ENCODE results near the gene MYO10. TPM values are rescaled to one million over a fixed set of nuclear protein-coding genes. Genes with fewer than 3 reads are reported as not detected.

Gene MYO10
- total RNA-seq, 2 experiments from 2014 or later: 0.03 to 1.7 TPM

DNA sequence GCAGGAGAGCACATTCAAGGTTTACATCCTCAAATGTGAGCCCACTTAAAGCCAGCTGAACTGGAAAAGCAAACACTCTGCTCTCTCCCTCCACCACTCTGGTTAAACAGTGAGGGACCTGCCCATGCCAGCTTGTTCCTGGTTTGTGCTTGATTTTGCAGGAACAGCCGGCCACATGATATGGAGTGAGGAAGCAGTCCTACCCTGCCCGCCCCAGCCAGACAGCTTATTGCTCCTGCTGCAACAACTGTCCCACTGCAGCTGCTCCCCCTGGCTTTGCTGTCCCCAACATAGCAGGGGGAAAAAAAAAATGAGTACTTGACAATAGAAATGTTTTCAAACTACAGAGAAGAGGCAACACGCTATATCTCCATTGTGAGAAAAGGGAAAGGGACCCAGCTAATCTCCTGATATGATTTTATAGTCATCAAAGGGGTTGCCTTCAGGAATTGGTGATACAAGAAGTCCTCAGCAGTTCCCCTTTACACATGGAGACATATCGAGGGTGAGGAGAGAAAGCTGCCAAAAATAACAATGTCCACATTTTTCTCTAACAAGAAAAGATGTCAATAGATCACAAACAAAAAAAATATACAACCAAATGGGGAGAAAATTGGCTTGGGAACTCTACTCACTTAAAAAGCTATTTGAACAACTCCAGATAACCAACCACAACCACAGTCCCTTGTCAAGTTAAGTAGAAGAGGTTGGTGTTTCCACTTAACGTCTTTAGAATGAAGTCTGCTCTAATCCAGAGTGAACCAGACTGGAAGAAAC lies 4.6 kb downstream of the MYO10 start:
- H3K4me2 ChIP-seq (ENCODE audit: low read length): no peak overlapping the region
- ChIA-PET CTCF (ENCODE audit: unreplicated experiment) (no interaction called here), POLR2A (no interaction called here)
- no peaks in the 10 kb centered on the region for H3K9me2 ChIP-seq (ENCODE audit: insufficient read depth, low read length)
- no peaks in the 10 kb centered on the region for H3K36me3 ChIP-seq (ENCODE audit: insufficient read depth, low read length)
- intact Hi-C loops (cut with micrococcal nuclease; ENCODE audit: unreplicated experiment): no loop called here
- no peaks in the 10 kb centered on the region for H3K4me1 ChIP-seq (ENCODE audit: insufficient read depth, low read length, poor library complexity, severe bottlenecking)
- H3K79me2 ChIP-seq (ENCODE audit: insufficient read depth, low read depth, low read length): no peaks in the 10 kb centered on the region
- no peak for TF ChIP-seq EZH2phosphoT487 (IDR thresholded peaks at IDR 0.05; ENCODE audit: borderline replicate concordance, low read depth, low read length)
- TF ChIP-seq, protein P1, sequence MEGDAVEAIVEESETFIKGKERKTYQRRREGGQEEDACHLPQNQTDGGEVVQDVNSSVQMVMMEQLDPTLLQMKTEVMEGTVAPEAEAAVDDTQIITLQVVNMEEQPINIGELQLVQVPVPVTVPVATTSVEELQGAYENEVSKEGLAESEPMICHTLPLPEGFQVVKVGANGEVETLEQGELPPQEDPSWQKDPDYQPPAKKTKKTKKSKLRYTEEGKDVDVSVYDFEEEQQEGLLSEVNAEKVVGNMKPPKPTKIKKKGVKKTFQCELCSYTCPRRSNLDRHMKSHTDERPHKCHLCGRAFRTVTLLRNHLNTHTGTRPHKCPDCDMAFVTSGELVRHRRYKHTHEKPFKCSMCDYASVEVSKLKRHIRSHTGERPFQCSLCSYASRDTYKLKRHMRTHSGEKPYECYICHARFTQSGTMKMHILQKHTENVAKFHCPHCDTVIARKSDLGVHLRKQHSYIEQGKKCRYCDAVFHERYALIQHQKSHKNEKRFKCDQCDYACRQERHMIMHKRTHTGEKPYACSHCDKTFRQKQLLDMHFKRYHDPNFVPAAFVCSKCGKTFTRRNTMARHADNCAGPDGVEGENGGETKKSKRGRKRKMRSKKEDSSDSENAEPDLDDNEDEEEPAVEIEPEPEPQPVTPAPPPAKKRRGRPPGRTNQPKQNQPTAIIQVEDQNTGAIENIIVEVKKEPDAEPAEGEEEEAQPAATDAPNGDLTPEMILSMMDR (conservative IDR thresholded peaks at IDR 0.05; ENCODE audit: low read length): no peak
- no peak overlapping the region for H3K27ac ChIP-seq (ENCODE audit: low read depth, low read length, poor library complexity, severe bottlenecking)
- DNase-seq (ENCODE audit: low spot score): no peak
- H3K9me3 ChIP-seq (ENCODE audit: low read length): no peaks in the 10 kb centered on the region
- H2AFZ ChIP-seq (ENCODE audit: low read length): no peak overlapping the region
- H4K20me1 ChIP-seq (ENCODE audit: insufficient read depth, low read length): no peaks in the 10 kb centered on the region
- no peak overlapping the region for H3K4me3 ChIP-seq (ENCODE audit: low read depth, low read length, poor library complexity, severe bottlenecking)
- BruUV-seq (replicated peaks): no TSS peak

DNA sequence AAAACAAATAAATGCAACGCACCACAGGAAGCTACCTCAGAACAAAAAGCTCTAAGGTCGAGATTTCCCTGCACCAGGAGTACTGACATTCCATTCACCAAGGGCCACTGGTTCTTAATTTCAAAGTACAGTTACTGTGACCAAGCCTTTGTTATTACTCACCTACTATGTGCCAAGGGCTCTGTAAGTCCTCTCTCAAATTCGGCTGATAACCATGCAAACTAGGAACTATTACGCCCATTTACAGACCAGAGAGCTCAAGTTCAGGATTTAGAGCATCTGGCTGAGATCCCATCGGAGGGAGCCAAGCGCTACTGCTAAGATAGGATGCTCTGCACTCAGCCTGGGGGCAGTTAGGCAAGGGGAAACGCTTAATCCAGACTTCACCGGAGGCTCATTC lies 5.6 kb downstream of the MYO10 start:
- POLR2A ChIA-PET: no interaction called here
- no peaks in the 10 kb centered on the region for H3K79me2 ChIP-seq (ENCODE audit: insufficient read depth, low read depth, low read length)
- no peaks in the 10 kb centered on the region for H4K20me1 ChIP-seq (ENCODE audit: insufficient read depth, low read length)
- TF ChIP-seq, protein P1 (conservative IDR thresholded peaks at IDR 0.05; ENCODE audit: low read length): no peak
- TF ChIP-seq EZH2phosphoT487 (IDR thresholded peaks at IDR 0.05; ENCODE audit: borderline replicate concordance, low read depth, low read length): no peak
- DNase-seq (ENCODE audit: low spot score): no peak
- no peak overlapping the region for H3K27ac ChIP-seq (ENCODE audit: low read depth, low read length, poor library complexity, severe bottlenecking)
- CTCF ChIA-PET (ENCODE audit: unreplicated experiment): no interaction called here
- H3K9me3 ChIP-seq (ENCODE audit: low read length): no peaks in the 10 kb centered on the region
- no peaks in the 10 kb centered on the region for H3K4me1 ChIP-seq (ENCODE audit: insufficient read depth, low read length, poor library complexity, severe bottlenecking)
- no peaks in the 10 kb centered on the region for H3K36me3 ChIP-seq (ENCODE audit: insufficient read depth, low read length)
- no peaks in the 10 kb centered on the region for H3K9me2 ChIP-seq (ENCODE audit: insufficient read depth, low read length)
- H3K4me2 ChIP-seq (ENCODE audit: low read length): no peak overlapping the region
- no TSS peak for BruUV-seq (replicated peaks)
- intact Hi-C loops (cut with micrococcal nuclease; ENCODE audit: unreplicated experiment): no loop called here
- H3K4me3 ChIP-seq (ENCODE audit: low read depth, low read length, poor library complexity, severe bottlenecking): no peak overlapping the region
- H2AFZ ChIP-seq (ENCODE audit: low read length): no peak overlapping the region

DNA sequence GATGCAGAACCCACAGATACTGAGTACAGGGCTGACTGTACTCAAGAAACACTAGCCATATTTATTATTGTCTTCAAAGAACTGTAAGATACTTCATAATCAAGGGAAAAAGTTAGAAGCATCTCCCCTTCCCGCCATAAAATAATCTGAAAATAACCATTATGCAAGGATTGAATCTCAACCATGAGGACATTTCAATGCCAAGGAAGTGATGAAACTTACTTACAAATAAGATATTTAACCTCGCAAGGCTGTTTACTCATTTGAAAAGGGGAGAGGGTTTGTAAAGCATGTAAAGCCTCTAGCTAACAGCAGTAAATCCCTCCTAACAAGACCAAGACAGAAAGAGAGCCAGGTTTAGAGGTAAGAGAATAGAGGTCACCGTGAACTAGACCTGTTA lies 6.3 kb downstream of the MYO10 start:
- no peak overlapping the region for H3K27ac ChIP-seq (ENCODE audit: low read depth, low read length, poor library complexity, severe bottlenecking)
- H3K4me1 ChIP-seq (ENCODE audit: insufficient read depth, low read length, poor library complexity, severe bottlenecking): no peaks in the 10 kb centered on the region
- H3K36me3 ChIP-seq (ENCODE audit: insufficient read depth, low read length): no peaks in the 10 kb centered on the region
- H3K79me2 ChIP-seq (ENCODE audit: insufficient read depth, low read depth, low read length): no peaks in the 10 kb centered on the region
- DNase-seq (ENCODE audit: low spot score): no peak
- intact Hi-C loops (cut with micrococcal nuclease; ENCODE audit: unreplicated experiment): no loop called here
- BruUV-seq (replicated peaks): no TSS peak
- H3K9me2 ChIP-seq (ENCODE audit: insufficient read depth, low read length): no peaks in the 10 kb centered on the region
- CTCF ChIA-PET (ENCODE audit: unreplicated experiment): no interaction called here
- no peak overlapping the region for H3K4me2 ChIP-seq (ENCODE audit: low read length)
- no peak overlapping the region for H3K4me3 ChIP-seq (ENCODE audit: low read depth, low read length, poor library complexity, severe bottlenecking)
- TF ChIP-seq, protein P1 (conservative IDR thresholded peaks at IDR 0.05; ENCODE audit: low read length): no peak
- no peak for TF ChIP-seq EZH2phosphoT487 (IDR thresholded peaks at IDR 0.05; ENCODE audit: borderline replicate concordance, low read depth, low read length)
- H2AFZ ChIP-seq (ENCODE audit: low read length): no peak overlapping the region
- H3K9me3 ChIP-seq (ENCODE audit: low read length): no peaks in the 10 kb centered on the region
- no peaks in the 10 kb centered on the region for H4K20me1 ChIP-seq (ENCODE audit: insufficient read depth, low read length)
- POLR2A ChIA-PET: no interaction called here

Measured in OCI-LY7 (cell line).